H1 (cell line): ENCODE measurements around the gene ZNF512B. TPM values are rescaled to one million over a fixed set of nuclear protein-coding genes. Genes with fewer than 3 reads are reported as not detected.

Source experiments
- CTCF ChIA-PET: fragments of 300-600 bp; sonication (Branson Sonifier 250); formaldehyde crosslinking; loops from one replicate; lab custom pipeline; 2021; ENCODE audit not compliant: partially characterized antibody; lab: Charles Lee
- POLR2A ChIA-PET: fragments of 300-600 bp; sonication (Branson Sonifier 250); formaldehyde crosslinking; loops from one replicate; lab custom pipeline; 2021; ENCODE audit warnings: inconsistent platforms; ENCODE audit not compliant: partially characterized antibody; lab: Charles Lee
- DNase-seq, 2 experiments: peaks; one replicate each; pipeline versions ENCODE4 v3.0.0 to v3.0.0-alpha.2; 2010 to 2022; ENCODE audit warnings: low spot score in 2 of 2, low read depth in 1 of 2, mixed read lengths in 1 of 2
- FAIRE-seq: peaks from 2 replicates; lab custom pipeline; 2011; peaks lifted over from hg19 to GRCh38; lab: Jason Lieb, UNC
- H2AFZ ChIP-seq: 2 replicates; pipeline ENCODE4 v1.8.1; 2012; ENCODE audit warnings: low read length, inconsistent platforms
- H2AK5ac ChIP-seq: 2 replicates; pipeline ENCODE4 v1.6.1; 2013; ENCODE audit warnings: low read depth, low read length
- H2BK120ac ChIP-seq: replicated peaks from 2 replicates; pipeline ENCODE3; 2013; ENCODE audit warnings: low read depth, low read length, inconsistent platforms
- H2BK12ac ChIP-seq: 2 replicates; pipeline ENCODE4 v1.6.1; 2013; ENCODE audit warnings: low read depth, low read length
- H2BK15ac ChIP-seq: 2 replicates; pipeline ENCODE4 v1.6.1; 2013; ENCODE audit warnings: low read length
- H2BK20ac ChIP-seq: 2 replicates; pipeline ENCODE4 v1.6.1; 2013; ENCODE audit warnings: low read length
- H2BK5ac ChIP-seq: 2 replicates; pipeline ENCODE4 v1.6.1; 2013; ENCODE audit warnings: low read depth, low read length
- H3K14ac ChIP-seq: 2 replicates; pipeline ENCODE4 v1.6.1; 2013; ENCODE audit warnings: inconsistent platforms; ENCODE audit not compliant: insufficient read length
- H3K18ac ChIP-seq: 2 replicates; pipeline ENCODE4 v1.6.1; 2013; ENCODE audit warnings: low read length; ENCODE audit errors: extremely low read depth
- H3K23ac ChIP-seq: 2 replicates; pipeline ENCODE4 v1.6.1; 2013; ENCODE audit warnings: inconsistent platforms; ENCODE audit not compliant: insufficient read length
- H3K23me2 ChIP-seq: 2 replicates; pipeline ENCODE4 v1.6.1; 2013; ENCODE audit warnings: low read depth, low read length
- H3K27ac ChIP-seq: 2 replicates; pipeline ENCODE4 v1.6.1; 2011; ENCODE audit warnings: low read depth, low read length, inconsistent platforms
- H3K27me3 ChIP-seq, 4 experiments: replicated peaks in 1 of 4; 1 replicate in 1 of 4; 2 replicates in 3 of 4; pipeline versions ENCODE4 v1.6.1 to v1.8.1; 2011 to 2013; ENCODE audit warnings: low read length in 3 of 4, mild to moderate bottlenecking in 3 of 4, inconsistent platforms in 2 of 4, mixed read lengths in 2 of 4, moderate library complexity in 1 of 4; ENCODE audit not compliant: control insufficient read depth in 3 of 4, insufficient read depth in 3 of 4; ENCODE audit errors: extremely low read depth in 1 of 4
- H3K36me3 ChIP-seq, 4 experiments: 2 replicates each; pipeline versions ENCODE4 v1.6.1 to v1.8.1; 2011 to 2013; ENCODE audit warnings: mild to moderate bottlenecking in 4 of 4, low read length in 3 of 4, moderate library complexity in 2 of 4, control low read depth in 1 of 4, inconsistent platforms in 1 of 4; ENCODE audit not compliant: insufficient read depth in 4 of 4, control insufficient read depth in 2 of 4
- H3K4ac ChIP-seq: replicated peaks from 2 replicates; pipeline ENCODE3; 2013; ENCODE audit warnings: low read length, low read depth, mixed read lengths, inconsistent platforms; ENCODE audit not compliant: insufficient read length
- H3K4me1 ChIP-seq, 4 experiments: replicated peaks in 1 of 4; 1 replicate in 1 of 4; 2 replicates in 3 of 4; pipeline versions ENCODE4 v1.6.1 to v1.8.1; 2011 to 2013; ENCODE audit warnings: low read length in 3 of 4, inconsistent platforms in 2 of 4, mixed read lengths in 1 of 4; ENCODE audit not compliant: insufficient read depth in 4 of 4, control insufficient read depth in 3 of 4
- H3K4me2 ChIP-seq, 2 experiments: 2 replicates each; pipeline versions ENCODE4 v1.6.1 to v1.8.1; 2011 to 2013; ENCODE audit warnings: low read depth in 2 of 2, low read length in 2 of 2, control low read depth in 1 of 2, inconsistent platforms in 1 of 2, mild to moderate bottlenecking in 1 of 2; ENCODE audit not compliant: insufficient read depth in 1 of 2
- H3K4me3 ChIP-seq, 4 experiments: fragments of 200-600, 300-600 bp in 1 of 4; sonication (generic), shearing (Covaris generic), sonication (Bioruptor Twin) in 1 of 4; 2 replicates each; pipeline versions ENCODE4 v1.5.1 to v1.8.1; 2011 to 2016; ENCODE audit warnings: low read length in 4 of 4, low read depth in 3 of 4, control low read depth in 2 of 4, inconsistent platforms in 2 of 4, mild to moderate bottlenecking in 2 of 4, mixed read lengths in 1 of 4, moderate library complexity in 1 of 4; ENCODE audit not compliant: insufficient read depth in 2 of 4; ENCODE audit errors: extremely low read depth in 1 of 4
- H3K56ac ChIP-seq: replicated peaks from 2 replicates; pipeline ENCODE3; 2013; ENCODE audit warnings: low read depth, mild to moderate bottlenecking, mixed read lengths, low read length, inconsistent platforms; ENCODE audit not compliant: insufficient read length
- H3K79me1 ChIP-seq: 2 replicates; pipeline ENCODE4 v1.6.1; 2013; ENCODE audit warnings: low read depth, low read length, control low read depth
- H3K79me2 ChIP-seq, 2 experiments: 2 replicates each; pipeline versions ENCODE4 v1.6.1 to v1.8.1; 2012 to 2013; ENCODE audit warnings: low read length in 2 of 2, mild to moderate bottlenecking in 2 of 2, inconsistent platforms in 1 of 2; ENCODE audit not compliant: insufficient read depth in 2 of 2, control insufficient read depth in 1 of 2
- H3K9ac ChIP-seq, 4 experiments: replicated peaks in 1 of 4; 1 replicate in 1 of 4; 2 replicates in 3 of 4; pipeline versions ENCODE4 v1.6.1 to v1.8.1; 2011 to 2013; ENCODE audit warnings: low read depth in 3 of 4, low read length in 3 of 4, control low read depth in 2 of 4, mild to moderate bottlenecking in 2 of 4, moderate library complexity in 2 of 4, inconsistent platforms in 1 of 4; ENCODE audit errors: extremely low read depth in 1 of 4
- H3K9me3 ChIP-seq, 2 experiments: 2 replicates each; pipeline versions ENCODE4 v1.6.1 to v1.8.1; 2012 to 2013; ENCODE audit warnings: mild to moderate bottlenecking in 2 of 2, moderate library complexity in 2 of 2, control low read depth in 1 of 2, inconsistent platforms in 1 of 2, low read depth in 1 of 2, low read length in 1 of 2, mixed read lengths in 1 of 2; ENCODE audit not compliant: insufficient read depth in 2 of 2
- H4K20me1 ChIP-seq, 2 experiments: replicated peaks in 1 of 2; 2 replicates each; pipeline versions ENCODE3 to v1.8.1; 2011 to 2013; ENCODE audit warnings: inconsistent platforms in 2 of 2, low read length in 2 of 2, mild to moderate bottlenecking in 1 of 2; ENCODE audit not compliant: insufficient read depth in 2 of 2, control insufficient read depth in 1 of 2
- H4K5ac ChIP-seq: 2 replicates; pipeline ENCODE4 v1.6.1; 2013; ENCODE audit warnings: low read length, low read depth, mixed read lengths, inconsistent platforms; ENCODE audit not compliant: insufficient read length
- H4K8ac ChIP-seq: 2 replicates; pipeline ENCODE4 v1.8.0; 2013; ENCODE audit warnings: mild to moderate bottlenecking, moderate library complexity, low read length, inconsistent platforms; ENCODE audit not compliant: insufficient read depth; ENCODE audit errors: extremely low read depth
- H4K91ac ChIP-seq: replicated peaks from 2 replicates; pipeline ENCODE3; 2013; ENCODE audit warnings: low read length, mixed read lengths, inconsistent platforms; ENCODE audit not compliant: insufficient read length
- ATF2 ChIP-seq: IDR thresholded peaks from 2 replicates; pipeline ENCODE4 v1.6.1; 2012; ENCODE audit warnings: low read length, inconsistent platforms
- CEBPB ChIP-seq: IDR thresholded peaks from 2 replicates; pipeline ENCODE4 v1.6.1; 2012; ENCODE audit warnings: low read depth, low read length
- CHD1 ChIP-seq: IDR thresholded peaks from 2 replicates; pipeline ENCODE4 v1.6.1; 2012; ENCODE audit warnings: low read depth, low read length, improper control_type of control experiment
- CHD2 ChIP-seq: IDR thresholded peaks from 2 replicates; pipeline ENCODE4 v1.6.1; 2012; ENCODE audit warnings: low read length, improper control_type of control experiment
- GABPA ChIP-seq: IDR thresholded peaks from 2 replicates; pipeline ENCODE4 v1.6.1; 2011; ENCODE audit warnings: mild to moderate bottlenecking, low read length, moderate library complexity, borderline replicate concordance; ENCODE audit not compliant: insufficient read depth
- HDAC2 ChIP-seq, 2 experiments: fragments of 300-600 bp in 1 of 2; sonication (generic) in 1 of 2; IDR thresholded peaks; 2 replicates each; pipeline ENCODE4 v1.6.1; 2011 to 2012; ENCODE audit warnings: low read depth in 2 of 2, low read length in 2 of 2, mild to moderate bottlenecking in 2 of 2, moderate library complexity in 2 of 2, borderline replicate concordance in 1 of 2, inconsistent platforms in 1 of 2
- HDAC6 ChIP-seq: IDR thresholded peaks from one replicate; pipeline ENCODE4 v1.7.1; 2012; ENCODE audit warnings: low read depth, mild to moderate bottlenecking, inconsistent platforms, low read length, moderate library complexity
- POLR2AphosphoS5 ChIP-seq: IDR thresholded peaks from 2 replicates; pipeline ENCODE4 v1.6.1; 2011; ENCODE audit warnings: low read depth, low read length
- POU5F1 ChIP-seq: IDR thresholded peaks from 2 replicates; pipeline ENCODE4 v1.6.1; 2011; ENCODE audit warnings: low read depth, mild to moderate bottlenecking, low read length, moderate library complexity
- RBBP5 ChIP-seq: IDR thresholded peaks from 2 replicates; pipeline ENCODE4 v1.7.1; 2012; ENCODE audit warnings: low read depth, mild to moderate bottlenecking, inconsistent platforms, low read length, moderate library complexity, borderline replicate concordance
- SAP30 ChIP-seq: fragments of 300-600 bp; sonication (generic); IDR thresholded peaks from 2 replicates; pipeline ENCODE4 v1.7.1; 2012; ENCODE audit warnings: low read length, moderate library complexity, mild to moderate bottlenecking, inconsistent platforms; ENCODE audit not compliant: insufficient read depth, insufficient replicate concordance
- TBP ChIP-seq: IDR thresholded peaks from 2 replicates; pipeline ENCODE4 v1.6.1; 2011; ENCODE audit warnings: low read depth, low read length, improper control_type of control experiment
- ZNF274 ChIP-seq: IDR thresholded peaks from 2 replicates; pipeline ENCODE4 v1.7.0; 2012; ENCODE audit warnings: low read length, borderline replicate concordance; ENCODE audit errors: extremely low read depth
- WGBS, 2 experiments: shearing (Covaris generic) in 1 of 2; methylation state at CpG; one replicate each; pipeline versions ENCODE4 v1.1.6 to v1.1.7; 2013 to 2015; ENCODE audit warnings: low lambda C conversion rate in 2 of 2, mixed read lengths in 2 of 2, inconsistent platforms in 1 of 2, low coverage in 1 of 2, missing lambda C conversion rate in 1 of 2; ENCODE audit not compliant: insufficient replicate concordance in 2 of 2, insufficient coverage in 1 of 2, insufficient read length in 1 of 2; ENCODE audit errors: extremely low coverage in 1 of 2, missing lambda C conversion rate in 1 of 2; 5-methylcytosine and 5-hydroxymethylcytosine counted together
- polyA plus RNA-seq, 7 experiments: library from polyadenylated mRNA; depleted of rRNA in 3 of 7; stranded (reverse) in 5 of 7; unstranded in 2 of 7; fragments of >200 nt in 5 of 7; fragments of 200-250 nt in 2 of 7; gene quantifications; 1 replicate in 5 of 7; 2 replicates in 1 of 7; 4 replicates in 1 of 7; pipeline versions ENCODE4 v1.2.1 to v1.2.3, GENCODE V29; 2011 to 2013; ENCODE audit warnings: missing spikeins in 2 of 7, mixed read lengths in 2 of 7
- total RNA-seq: library from RNA; stranded (reverse); fragmentation: NEBNext Ultra II Directional; extraction: Animal tissue kit (Norgen Biotek cat#: 25700); gene quantifications from 2 replicates; pipeline ENCODE4 v1.2.1, GENCODE V29; 2021

ZNF512B gene
- total and polyA plus RNA-seq, 2 of the 8 experiments (the other 6 are each of a cell fraction or from before 2014, with no cell fraction given): 7.3 to 26.6 TPM

- Histone ChIP-seq H3K79me1 (peaks cover 5% of the 10 kb centered on the region), H3K4me1 (peaks cover 0 to 31% (median 14%) of the 10 kb centered on the region in 4 experiments; a peak in 6 of 7 replicates), H3K4me2 (no peak overlapping the region), H4K5ac (no peak overlapping the region), H3K14ac (no peak overlapping the region), H2BK15ac (no peak overlapping the region), H4K91ac (no peak overlapping the region), H4K20me1 (peaks cover 20 to 39% of the 10 kb centered on the region in 2 experiments), H3K9ac (no peak overlapping the region), H2BK12ac (no peak overlapping the region), H2BK5ac (peak overlapping the region; percentile 78; the same call in 1 of the 2 replicates), H3K4ac (no peak overlapping the region), H3K27me3 (no peaks in the 10 kb centered on the region), H4K8ac (no peak overlapping the region), H3K9me3 (no peaks in the 10 kb centered on the region), H3K23me2 (peaks cover 10% of the 10 kb centered on the region), H3K79me2 (peaks cover 0 to 27% of the 10 kb centered on the region in 2 experiments; a peak in 1 of 4 replicates), H3K36me3 (peaks cover 3 to 21% (median 14%) of the 10 kb centered on the region in 4 experiments; a peak in 5 of 8 replicates), H2BK120ac (no peak overlapping the region), H2BK20ac (no peak overlapping the region), H3K56ac (no peak overlapping the region), H2AK5ac (no peak overlapping the region), H3K27ac (no peak overlapping the region), H3K23ac (no peak overlapping the region), H3K4me3 (no peak overlapping the region), H3K18ac (no peak overlapping the region), H2AFZ (no peak overlapping the region)
- no peak for DNase-seq
- 97% methylated on average over 3 of the region's 3 CpGs; no CpG with 5 or more reads in 1 of the 2 experiments for WGBS, 2 experiments
- ChIA-PET CTCF (interaction anchor here (1.0 to 5.4 kb wide), 4 partner anchors 9 to 53 kb away, joined by 3 to 28 read pairs (median 3); partner anchors contain the start of gene SAMD10), POLR2A (interaction anchor here (1.8 to 7.8 kb wide), 3 partner anchors 8 to 18 kb away, joined by 5 to 68 read pairs (median 15); partner anchors contain the start of gene UCKL1)
- FAIRE-seq: no peak
- TF ChIP-seq ZNF274: no peak
- TF ChIP-seq CHD1: no peak
- no peak for TF ChIP-seq ATF2
- no peak for TF ChIP-seq POU5F1
- no peak for TF ChIP-seq HDAC6
- TF ChIP-seq GABPA: no peak
- TF ChIP-seq POLR2AphosphoS5: no peak
- TF ChIP-seq HDAC2 (IDR thresholded peaks at IDR 0.05; ENCODE audit: borderline replicate concordance in 1 of 2, low read depth in 2 of 2, low read length in 2 of 2): no peak
- no peak for TF ChIP-seq TBP
- TF ChIP-seq CEBPB: no peak
- no peak for TF ChIP-seq SAP30
- TF ChIP-seq RBBP5: no peak
- TF ChIP-seq CHD2: no peak
Measured at GRCh38 chr20:63943808-63944077, 26.0 kb downstream of the ZNF512B start.
